ENCODE data around the gene FBXL20. TPM values are rescaled to one million over a fixed set of nuclear protein-coding genes. Genes with fewer than 3 reads are reported as not detected.

Gene FBXL20
- total RNA-seq, 4 donors from 2014 or later, result 10.4 to 29.6 (median 17.2) TPM

- DNase-seq (ENCODE audit: low spot score) (no peak), ATAC-seq (ENCODE audit: low FRiP score) (no peak)
- TF ChIP-seq, protein P1, sequence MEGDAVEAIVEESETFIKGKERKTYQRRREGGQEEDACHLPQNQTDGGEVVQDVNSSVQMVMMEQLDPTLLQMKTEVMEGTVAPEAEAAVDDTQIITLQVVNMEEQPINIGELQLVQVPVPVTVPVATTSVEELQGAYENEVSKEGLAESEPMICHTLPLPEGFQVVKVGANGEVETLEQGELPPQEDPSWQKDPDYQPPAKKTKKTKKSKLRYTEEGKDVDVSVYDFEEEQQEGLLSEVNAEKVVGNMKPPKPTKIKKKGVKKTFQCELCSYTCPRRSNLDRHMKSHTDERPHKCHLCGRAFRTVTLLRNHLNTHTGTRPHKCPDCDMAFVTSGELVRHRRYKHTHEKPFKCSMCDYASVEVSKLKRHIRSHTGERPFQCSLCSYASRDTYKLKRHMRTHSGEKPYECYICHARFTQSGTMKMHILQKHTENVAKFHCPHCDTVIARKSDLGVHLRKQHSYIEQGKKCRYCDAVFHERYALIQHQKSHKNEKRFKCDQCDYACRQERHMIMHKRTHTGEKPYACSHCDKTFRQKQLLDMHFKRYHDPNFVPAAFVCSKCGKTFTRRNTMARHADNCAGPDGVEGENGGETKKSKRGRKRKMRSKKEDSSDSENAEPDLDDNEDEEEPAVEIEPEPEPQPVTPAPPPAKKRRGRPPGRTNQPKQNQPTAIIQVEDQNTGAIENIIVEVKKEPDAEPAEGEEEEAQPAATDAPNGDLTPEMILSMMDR (IDR thresholded peaks at IDR 0.05), result no peak
Measured at GRCh38 chr17:39361064-39361463, 40.4 kb downstream of the FBXL20 start.

GRCh38 chr17:39360537-39360936, 40.9 kb downstream of the FBXL20 start:
- ATAC-seq (ENCODE audit: low FRiP score) (no peak), DNase-seq (ENCODE audit: low spot score) (no peak)
- TF ChIP-seq, protein P1 (IDR thresholded peaks at IDR 0.05), result no peak

- DNase-seq (ENCODE audit: low spot score) (no peak), ATAC-seq (ENCODE audit: low FRiP score) (no peak)
- TF ChIP-seq, protein P1 (IDR thresholded peaks at IDR 0.05), result no peak
Measured at GRCh38 chr17:39359994-39360393, 41.4 kb downstream of the FBXL20 start.

DNA sequence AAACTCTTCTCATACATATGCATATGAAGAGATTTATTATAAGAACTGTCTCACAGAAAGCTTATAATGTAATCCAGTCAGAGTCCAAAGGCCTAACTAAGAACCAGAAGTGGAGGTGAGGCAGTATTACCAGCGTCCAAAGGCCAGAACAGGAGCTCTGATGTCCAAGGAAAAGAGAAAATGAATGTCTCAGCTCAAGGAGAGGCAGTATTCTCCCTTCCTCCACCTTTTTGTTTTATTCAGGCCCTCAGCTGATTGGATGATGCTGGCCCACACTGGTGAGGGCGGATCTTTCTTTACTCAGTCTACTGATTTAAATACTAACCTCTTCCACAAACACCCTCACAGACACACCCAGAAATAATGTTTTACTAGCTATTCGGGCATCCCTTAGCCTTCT, 43.4 kb downstream of the FBXL20 start:
- TF ChIP-seq, protein P1 (IDR thresholded peaks at IDR 0.05), result no peak
- no peak for DNase-seq (ENCODE audit: low spot score)
- no peak for ATAC-seq (ENCODE audit: low FRiP score)

GRCh38 chr17:39357488-39357887, 43.9 kb downstream of the FBXL20 start:
- no peak for DNase-seq (ENCODE audit: low spot score)
- TF ChIP-seq, protein P1 (IDR thresholded peaks at IDR 0.05), result no peak
- no peak for ATAC-seq (ENCODE audit: low FRiP score)

- ATAC-seq (ENCODE audit: low FRiP score), result no peak
- TF ChIP-seq, protein P1 (IDR thresholded peaks at IDR 0.05), result no peak
Measured at GRCh38 chr17:39352986-39353385, 48.4 kb downstream of the FBXL20 start.

GRCh38 chr17:39352511-39352910, 48.9 kb downstream of the FBXL20 start:
- TF ChIP-seq, protein P1 (IDR thresholded peaks at IDR 0.05), result no peak
- ATAC-seq (ENCODE audit: low FRiP score), result no peak

More at GRCh38 chr17:39352986-39353385, 48.4 kb downstream of the FBXL20 start:
- no peak for DNase-seq (ENCODE audit: low spot score)

More at GRCh38 chr17:39352511-39352910, 48.9 kb downstream of the FBXL20 start:
- no peak for DNase-seq (ENCODE audit: low spot score)

All from omental fat pad (tissue), 4 donors.